GM13976 (cell line): Measurements from ENCODE around the gene HTR5A.

Source experiments
- DNase-seq: peaks from one replicate; pipeline ENCODE4 v3.0.0; 2012; ENCODE audit warnings: low spot score
- in situ Hi-C: fragments of 300-500 bp; cut with MboI; formaldehyde crosslinking; loops from one replicate; pipeline ENCODE4 v1.12.0; 2022; ENCODE audit warnings: low sequenced_read_pairs, mixed read lengths, inconsistent platforms; ENCODE audit not compliant: unreplicated experiment
- TF ChIP-seq, protein P1 (sequence below): IDR thresholded peaks from 2 replicates; pipeline ENCODE4 v1.5.1; 2012; ENCODE audit warnings: borderline replicate concordance, mild to moderate bottlenecking; ENCODE audit not compliant: insufficient read depth; ENCODE audit errors: extremely low read depth, missing control alignments, control extremely low read depth

The HTR5A gene

DNA sequence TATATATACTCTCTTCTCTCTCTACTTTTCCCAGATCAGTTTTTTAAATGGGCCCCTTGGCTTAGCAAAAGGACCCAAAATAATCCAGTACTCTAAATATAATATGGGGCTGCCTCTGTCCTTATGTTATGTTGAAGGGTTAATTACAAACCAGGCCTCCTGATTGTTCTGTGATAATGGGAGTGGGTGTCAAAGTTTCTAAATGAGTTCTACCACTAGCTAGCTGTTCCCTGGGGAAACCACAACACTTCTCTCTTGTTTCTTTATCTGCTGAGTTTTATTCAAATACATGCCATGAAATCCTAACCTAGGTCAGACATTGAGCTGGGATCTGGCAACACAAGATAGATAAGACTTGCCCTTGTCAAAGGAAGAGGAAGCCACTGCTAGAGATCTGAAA, 3.8 kb downstream of the HTR5A start:
- TF ChIP-seq, protein P1, sequence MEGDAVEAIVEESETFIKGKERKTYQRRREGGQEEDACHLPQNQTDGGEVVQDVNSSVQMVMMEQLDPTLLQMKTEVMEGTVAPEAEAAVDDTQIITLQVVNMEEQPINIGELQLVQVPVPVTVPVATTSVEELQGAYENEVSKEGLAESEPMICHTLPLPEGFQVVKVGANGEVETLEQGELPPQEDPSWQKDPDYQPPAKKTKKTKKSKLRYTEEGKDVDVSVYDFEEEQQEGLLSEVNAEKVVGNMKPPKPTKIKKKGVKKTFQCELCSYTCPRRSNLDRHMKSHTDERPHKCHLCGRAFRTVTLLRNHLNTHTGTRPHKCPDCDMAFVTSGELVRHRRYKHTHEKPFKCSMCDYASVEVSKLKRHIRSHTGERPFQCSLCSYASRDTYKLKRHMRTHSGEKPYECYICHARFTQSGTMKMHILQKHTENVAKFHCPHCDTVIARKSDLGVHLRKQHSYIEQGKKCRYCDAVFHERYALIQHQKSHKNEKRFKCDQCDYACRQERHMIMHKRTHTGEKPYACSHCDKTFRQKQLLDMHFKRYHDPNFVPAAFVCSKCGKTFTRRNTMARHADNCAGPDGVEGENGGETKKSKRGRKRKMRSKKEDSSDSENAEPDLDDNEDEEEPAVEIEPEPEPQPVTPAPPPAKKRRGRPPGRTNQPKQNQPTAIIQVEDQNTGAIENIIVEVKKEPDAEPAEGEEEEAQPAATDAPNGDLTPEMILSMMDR, result no peak
- DNase-seq, result no peak
- in situ Hi-C loops, result no loop called here

DNA sequence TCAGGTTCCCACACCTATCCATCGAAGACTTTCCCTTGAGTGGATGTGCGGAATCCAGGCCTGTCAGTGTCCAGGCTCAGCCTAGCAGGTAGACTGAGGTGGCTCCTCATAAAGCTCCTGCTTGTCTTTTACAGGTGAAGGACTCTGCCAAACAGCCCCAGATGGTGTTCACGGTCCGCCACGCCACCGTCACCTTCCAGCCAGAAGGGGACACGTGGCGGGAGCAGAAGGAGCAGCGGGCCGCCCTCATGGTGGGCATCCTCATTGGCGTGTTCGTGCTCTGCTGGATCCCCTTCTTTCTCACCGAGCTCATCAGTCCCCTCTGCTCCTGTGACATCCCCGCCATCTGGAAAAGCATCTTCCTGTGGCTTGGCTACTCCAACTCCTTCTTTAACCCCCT, 13.9 kb downstream of the HTR5A start:
- in situ Hi-C loops, result no loop called here
- TF ChIP-seq, protein P1, result no peak
- DNase-seq, result no peak

DNA sequence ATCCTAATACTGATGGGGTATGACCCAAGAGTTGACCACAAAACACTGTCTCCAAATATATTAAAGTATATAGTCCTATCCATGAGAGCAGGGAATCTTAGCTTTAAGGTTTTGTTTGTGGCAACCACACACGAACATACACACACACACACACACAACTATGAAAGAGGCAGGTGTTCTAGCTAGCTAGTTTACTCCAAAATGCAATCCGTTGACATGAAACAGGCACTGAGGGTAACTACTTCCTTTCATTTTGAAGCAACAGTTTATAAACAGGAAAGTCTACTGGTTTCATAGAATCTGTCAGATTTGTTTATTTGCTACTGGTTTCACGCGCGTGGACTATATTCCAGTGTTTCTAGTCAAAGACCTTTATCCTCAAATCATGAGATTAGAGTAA, 14.8 kb downstream of the HTR5A start:
- in situ Hi-C loops, result no loop called here
- TF ChIP-seq, protein P1, result no peak
- DNase-seq, result no peak

DNA sequence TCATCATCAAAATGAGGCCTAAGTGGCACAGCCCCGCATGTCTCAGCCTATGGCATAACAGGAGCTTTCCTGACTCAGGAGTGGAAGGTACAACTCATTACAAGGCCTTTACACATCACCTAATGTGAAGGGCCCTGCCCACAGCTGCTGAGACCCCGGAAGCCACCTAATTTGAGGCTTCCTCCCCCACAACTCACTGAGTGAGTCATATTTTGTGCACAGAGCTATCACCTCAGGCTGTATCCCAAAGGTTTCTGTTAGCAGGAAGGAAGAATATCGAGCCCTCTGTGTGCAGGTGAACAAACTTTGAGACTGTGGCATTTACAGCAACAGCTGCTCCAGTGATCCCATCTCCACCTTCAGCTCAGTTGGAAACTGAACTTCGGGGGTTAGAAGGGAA, 20.6 kb downstream of the HTR5A start:
- TF ChIP-seq, protein P1, result no peak
- DNase-seq, result no peak
- in situ Hi-C loops, result no loop called here

DNA sequence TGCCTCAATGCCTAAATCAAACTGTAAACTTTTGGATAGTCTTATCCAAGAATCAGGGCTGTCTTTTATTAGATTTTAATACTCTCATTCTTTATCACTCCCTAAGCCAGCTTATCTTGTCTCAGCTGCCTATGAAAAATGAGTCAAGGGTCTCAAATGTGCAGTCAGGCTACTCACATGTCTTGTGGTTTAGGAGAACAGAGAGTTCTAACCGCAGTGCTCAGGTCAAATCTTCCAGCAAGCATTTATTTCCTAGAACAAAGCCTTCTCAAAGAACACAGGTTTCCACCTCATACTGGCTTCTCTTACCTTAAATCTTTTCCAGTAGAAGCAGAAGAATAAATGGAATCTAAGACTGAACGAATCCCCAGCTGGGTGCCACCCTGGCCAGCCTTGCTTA, 23.5 kb downstream of the HTR5A start:
- no peak for DNase-seq
- in situ Hi-C loops, result no loop called here
- TF ChIP-seq, protein P1, result no peak

DNA sequence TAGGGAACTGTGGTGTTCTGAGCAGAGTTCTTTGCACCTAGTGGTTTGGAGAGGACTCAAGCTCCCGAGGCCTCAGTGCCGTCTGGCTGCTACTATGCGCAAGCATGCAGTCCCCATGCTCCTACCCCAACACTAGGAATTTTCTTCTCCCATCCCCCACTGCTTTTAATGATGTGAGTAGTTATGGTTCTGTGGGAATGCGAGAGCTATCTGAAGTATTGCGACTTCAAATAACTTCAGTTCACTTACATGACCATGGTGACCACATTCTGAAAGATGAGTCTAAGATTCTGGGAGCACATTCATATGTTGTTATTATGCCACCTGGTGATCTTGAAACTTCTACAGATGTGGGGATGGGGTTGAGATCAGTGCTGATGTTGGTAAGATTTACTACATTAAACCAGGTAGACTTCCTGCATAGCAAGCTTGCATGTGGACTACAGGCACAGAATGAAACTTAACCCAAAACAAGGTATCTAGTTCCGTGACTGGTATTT, 24.6 kb downstream of the HTR5A start:
- TF ChIP-seq, protein P1, result no peak
- in situ Hi-C loops, result no loop called here
- no peak for DNase-seq

DNA sequence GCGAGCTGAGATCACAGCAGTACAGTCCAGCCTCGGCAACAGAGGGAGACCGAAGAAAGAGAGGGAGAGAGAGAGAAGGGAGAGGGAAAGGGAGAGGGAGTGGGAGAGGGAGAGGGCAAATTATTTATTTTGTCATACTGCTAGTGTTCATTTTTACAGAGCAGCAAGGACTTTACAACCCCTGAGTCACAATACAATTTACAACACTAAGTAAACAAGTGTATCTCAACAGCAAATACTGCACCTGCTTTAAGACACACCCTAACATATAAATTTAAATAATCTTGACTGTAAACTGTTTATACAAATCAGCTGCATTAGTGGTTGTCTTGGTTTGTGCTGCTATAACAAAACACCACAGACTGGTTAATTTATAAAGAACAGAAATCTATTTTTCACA, 27.2 kb downstream of the HTR5A start:
- in situ Hi-C loops, result no loop called here
- TF ChIP-seq, protein P1, result no peak
- DNase-seq, result no peak
